NT2/D1 (cell line): ENCODE results near the gene OIT3.

Experiments
- YY1 ChIP-seq: IDR thresholded peaks from 2 replicates; pipeline ENCODE4 v1.6.1; 2011; ENCODE audit not compliant: insufficient read length, insufficient read depth
- ZNF274 ChIP-seq: IDR thresholded peaks from 2 replicates; pipeline ENCODE4 v1.6.1; 2011; ENCODE audit warnings: mild to moderate bottlenecking, low read depth, low read length

GRCh38 chr10:72979709-72980108 is 86.2 kb downstream of the OIT3 start:
- TF ChIP-seq YY1 (no peak), ZNF274 (no peak)
